ENCODE measurements around the gene COL28A1. TPM values are rescaled to one million over a fixed set of nuclear protein-coding genes. Genes with fewer than 3 reads are reported as not detected.
"Not testable (repeated sequence)": the region's sequence is repeated elsewhere in the genome, so short reads cannot be mapped to it uniquely, and the experiment has no call there.

Gene COL28A1
- total RNA-seq, 1 donor from 2014 or later: 0.58 TPM

- ATAC-seq (no peak), DNase-seq (ENCODE audit: low spot score) (no peak)
These were observed 59.3 kb downstream of the COL28A1 start for GRCh38 chr7:7476381-7476780.

- ATAC-seq: no peak
- DNase-seq (ENCODE audit: low spot score): no peak
These were observed 60.1 kb downstream of the COL28A1 start for GRCh38 chr7:7475601-7476000.

- ATAC-seq (no peak), DNase-seq (ENCODE audit: low spot score) (no peak)
These were observed 61.2 kb downstream of the COL28A1 start for GRCh38 chr7:7474436-7474835.

DNA sequence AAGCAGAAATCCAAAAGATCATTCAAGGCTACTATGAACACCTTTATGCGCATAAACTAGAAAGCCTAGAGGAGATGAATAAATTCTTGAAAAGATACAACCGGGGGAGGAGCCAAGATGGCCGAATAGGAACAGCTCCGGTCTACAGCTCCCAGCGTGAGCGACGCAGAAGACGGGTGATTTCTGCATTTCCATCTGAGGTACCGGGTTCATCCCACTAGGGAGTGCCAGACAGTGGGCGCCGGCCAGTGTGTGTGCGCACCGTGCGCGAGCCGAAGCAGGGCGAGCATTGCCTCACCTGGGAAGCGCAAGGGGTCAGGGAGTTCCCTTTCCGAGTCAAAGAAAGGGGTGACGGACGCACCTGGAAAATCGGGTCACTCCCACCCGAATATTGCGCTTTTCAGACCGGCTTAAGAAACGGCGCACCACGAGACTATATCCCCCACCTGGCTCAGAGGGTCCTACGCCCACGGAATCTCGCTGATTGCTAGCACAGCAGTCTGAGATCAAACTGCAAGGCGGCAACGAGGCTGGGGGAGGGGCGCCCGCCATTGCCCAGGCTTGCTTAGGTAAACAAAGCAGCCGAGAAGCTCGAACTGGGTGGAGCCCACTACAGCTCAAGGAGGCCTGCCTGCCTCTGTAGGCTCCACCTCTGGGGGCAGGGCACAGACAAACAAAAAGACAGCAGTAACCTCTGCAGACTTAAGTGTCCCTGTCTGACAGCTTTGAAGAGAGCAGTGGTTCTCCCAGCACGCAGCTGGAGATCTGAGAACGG, 70.5 kb downstream of the COL28A1 start:
- not testable (repeated sequence) for DNase-seq (ENCODE audit: low spot score); ATAC-seq

- DNase-seq (ENCODE audit: low spot score) (no peak), ATAC-seq (no peak)
These were observed 81.7 kb downstream of the COL28A1 start for GRCh38 chr7:7454000-7454399.

- DNase-seq (ENCODE audit: low spot score) (no peak), ATAC-seq (no peak)
These were observed 83.0 kb downstream of the COL28A1 start for GRCh38 chr7:7452652-7453051.

DNA sequence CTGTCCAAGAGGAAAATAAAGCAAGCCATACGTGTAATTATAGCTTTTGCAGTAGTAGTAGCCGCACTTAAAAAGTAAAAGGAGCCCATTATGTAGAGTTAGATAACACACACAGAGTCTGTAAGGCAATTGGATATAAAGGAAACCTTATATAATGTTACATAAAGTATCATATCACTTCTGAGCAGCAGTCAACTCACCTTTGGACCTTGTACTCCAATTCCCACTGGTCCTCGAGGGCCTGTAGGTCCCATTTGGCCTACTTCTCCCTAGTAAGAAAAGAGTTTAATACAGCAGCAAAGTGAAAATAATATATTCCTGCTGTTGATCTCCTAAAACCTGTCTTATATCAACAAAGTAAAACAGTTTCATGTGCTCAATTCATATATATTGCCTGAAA, 83.6 kb downstream of the COL28A1 start:
- ATAC-seq (no peak), DNase-seq (ENCODE audit: low spot score) (no peak)

DNA sequence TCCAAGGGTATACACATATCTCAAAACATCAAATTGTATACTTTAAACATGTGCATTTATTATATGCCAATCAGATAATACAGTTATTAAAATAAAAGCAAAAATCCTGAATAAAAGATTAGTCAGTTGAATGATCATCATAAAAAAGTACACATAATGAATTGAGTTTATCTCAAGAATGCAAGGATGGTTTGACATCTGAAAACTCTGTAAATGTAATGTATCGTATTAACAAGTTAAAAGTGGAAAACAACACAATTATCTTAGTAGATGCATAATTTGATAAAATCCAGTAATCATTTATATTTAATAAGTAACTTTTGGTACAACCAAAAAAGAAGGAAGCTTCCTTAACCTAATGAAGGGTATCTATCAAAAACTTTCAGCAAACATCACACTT, 86.6 kb downstream of the COL28A1 start:
- no peak for ATAC-seq
- DNase-seq (ENCODE audit: low spot score): no peak

DNA sequence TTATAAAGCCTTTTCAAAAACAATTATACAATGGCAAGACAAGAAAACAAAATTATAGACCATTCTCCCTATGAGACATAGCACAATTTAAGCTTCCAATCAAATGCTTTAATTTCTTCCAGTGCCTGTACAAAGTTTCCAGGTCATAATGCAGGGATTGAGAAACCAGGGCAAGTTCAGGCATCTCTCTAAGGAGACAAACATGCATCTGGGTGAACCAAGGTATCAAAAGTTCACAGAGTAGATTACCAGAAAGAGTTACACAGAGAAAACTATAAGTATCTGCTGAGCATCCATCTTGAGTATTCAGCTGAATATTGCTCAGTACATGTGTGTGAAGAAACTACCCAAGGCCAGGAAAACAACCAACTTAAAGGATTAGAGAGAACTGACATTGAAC, 89.1 kb downstream of the COL28A1 start:
- no peak for ATAC-seq
- no peak for DNase-seq (ENCODE audit: low spot score)

- no peak for DNase-seq (ENCODE audit: low spot score)
These were observed 91.8 kb downstream of the COL28A1 start for GRCh38 chr7:7443806-7444350.

DNA sequence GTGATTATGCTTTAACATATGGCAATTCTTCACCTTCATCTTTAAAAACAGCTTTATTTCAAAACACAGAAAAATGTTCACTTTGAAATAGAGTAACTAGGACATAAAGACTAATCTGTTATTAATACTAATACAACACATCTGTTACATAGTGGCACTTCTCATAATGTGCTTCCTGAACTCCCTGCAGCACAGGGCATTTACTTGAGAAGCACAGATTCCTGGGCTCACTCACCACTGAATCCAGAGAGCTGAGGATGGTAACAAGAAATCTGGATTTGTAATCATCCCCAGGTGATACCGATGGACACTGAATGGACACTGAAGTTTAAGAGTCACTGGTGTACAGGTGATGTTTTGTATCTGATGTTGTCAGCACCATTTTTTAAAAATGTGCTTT, 96.1 kb downstream of the COL28A1 start:
- DNase-seq (ENCODE audit: low spot score) (no peak), ATAC-seq (no peak)

More at GRCh38 chr7:7443806-7444350, 91.8 kb downstream of the COL28A1 start:
- no peak for ATAC-seq

GRCh38 chr7:7438851-7439250, 96.8 kb downstream of the COL28A1 start:
- DNase-seq (ENCODE audit: low spot score) (no peak), ATAC-seq (peak; percentile 62)

- DNase-seq (ENCODE audit: low spot score) (no peak), ATAC-seq (no peak)
These were observed 99.7 kb downstream of the COL28A1 start for GRCh38 chr7:7435978-7436377.

DNA sequence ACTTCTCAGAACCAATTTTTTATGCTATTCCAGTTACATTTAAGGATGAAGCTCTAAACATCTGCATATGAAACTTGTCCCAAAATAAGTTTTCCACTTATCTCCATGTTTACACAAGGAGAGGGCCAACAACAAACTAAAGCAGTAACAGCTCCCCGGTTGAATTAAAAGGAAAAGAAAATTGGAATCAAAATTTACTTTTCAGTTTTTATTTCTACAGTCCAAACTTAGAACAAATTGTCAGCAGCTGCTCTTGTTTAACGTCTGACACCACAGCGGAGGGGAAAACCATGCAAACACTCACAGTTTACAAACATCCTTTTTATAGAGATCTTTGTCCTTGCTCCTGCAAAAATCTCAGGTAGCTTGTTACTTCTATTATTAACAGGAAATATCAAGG, 101.3 kb downstream of the COL28A1 start:
- DNase-seq (ENCODE audit: low spot score): no peak
- ATAC-seq: no peak

GRCh38 chr7:7433811-7434210, 101.9 kb downstream of the COL28A1 start:
- no peak for DNase-seq (ENCODE audit: low spot score)
- ATAC-seq: no peak

DNA sequence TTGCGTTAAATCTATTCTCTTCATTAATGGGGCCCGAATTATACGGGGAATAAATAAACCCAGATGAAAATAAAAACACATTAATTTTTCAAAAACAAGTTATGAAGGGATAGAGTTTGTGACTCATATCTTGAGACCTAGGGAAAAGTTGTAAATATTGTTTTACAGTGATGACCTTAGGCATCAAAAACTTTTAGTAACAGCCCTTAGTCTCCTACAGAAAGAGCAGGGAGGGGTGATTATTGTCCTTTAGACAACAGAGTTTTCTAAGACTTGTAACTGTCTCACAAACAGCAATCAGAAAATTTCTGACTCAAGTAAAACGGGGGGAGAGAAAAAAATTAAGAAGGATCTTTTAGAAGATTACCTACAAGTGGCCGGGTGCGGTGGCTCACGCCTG, 102.7 kb downstream of the COL28A1 start:
- DNase-seq (ENCODE audit: low spot score) (no peak), ATAC-seq (no peak)

GRCh38 chr7:7428806-7429205, 106.9 kb downstream of the COL28A1 start:
- DNase-seq (ENCODE audit: low spot score) (no peak), ATAC-seq (no peak)

GRCh38 chr7:7427363-7427762, 108.3 kb downstream of the COL28A1 start:
- ATAC-seq (no peak), DNase-seq (ENCODE audit: low spot score) (no peak)

GRCh38 chr7:7426676-7427075, 109.0 kb downstream of the COL28A1 start:
- DNase-seq (ENCODE audit: low spot score): no peak
- no peak for ATAC-seq

GRCh38 chr7:7425321-7425720, 110.4 kb downstream of the COL28A1 start:
- ATAC-seq (no peak), DNase-seq (ENCODE audit: low spot score) (no peak)

DNA sequence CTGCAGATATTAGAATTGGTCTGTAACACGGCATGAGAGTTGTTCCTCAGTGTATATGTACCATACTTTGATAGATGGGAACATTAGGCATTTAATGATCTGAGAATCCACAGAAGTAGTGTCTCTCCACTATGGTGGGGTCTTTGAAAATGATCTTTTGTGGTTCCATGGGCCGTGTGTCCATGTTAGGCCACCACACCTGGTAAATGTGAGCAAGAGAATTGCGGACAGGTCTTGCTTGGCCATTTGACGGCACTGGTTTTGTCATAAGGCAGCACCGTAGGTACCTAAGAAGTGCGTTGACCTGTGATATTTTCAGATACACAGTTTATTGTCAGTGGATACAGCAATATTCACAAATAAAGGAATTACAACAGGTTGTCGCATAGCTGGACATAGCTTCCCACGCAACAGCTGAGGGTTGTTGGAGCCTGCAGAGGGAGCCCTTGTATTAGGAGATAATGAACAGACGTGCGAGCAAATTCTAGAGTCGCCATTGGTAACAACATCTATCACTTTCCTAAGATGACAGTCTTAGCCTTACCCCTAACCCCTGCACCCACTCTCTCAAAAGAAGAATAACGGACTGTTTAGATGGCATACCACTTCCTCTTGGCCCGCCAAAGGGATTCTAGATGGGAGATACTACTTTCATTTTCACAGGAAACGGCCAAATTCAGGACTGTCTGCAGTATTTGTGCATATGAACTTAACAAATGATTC, 111.4 kb downstream of the COL28A1 start:
- ATAC-seq: peak; percentile 100
- peak; percentile 58 for DNase-seq (ENCODE audit: low spot score)

- ATAC-seq (no peak), DNase-seq (ENCODE audit: low spot score) (no peak)
These were observed 113.0 kb downstream of the COL28A1 start for GRCh38 chr7:7422641-7423040.
